K562 (cell line): ENCODE measurements around the gene ZNF622. TPM values are rescaled to one million over a fixed set of nuclear protein-coding genes. Genes with fewer than 3 reads are reported as not detected.

Experiments used
- ATAC-seq: fragments of 200-7000 bp; cut with Tn5 transposase; 3 replicates; pipeline ENCODE4 v1.9.1; 2020; ENCODE audit warnings: moderate library complexity
- BruUV-seq: library from RNA; stranded (reverse); fragments of 400-500 nt; replicated peaks from 2 replicates; lab custom pipeline; 2021; lab: Mats Ljungman, UMichigan
- CTCF ChIA-PET: fragments of 300-600 bp; formaldehyde crosslinking; extraction: SDS; loops from one replicate; lab custom pipeline; 2021; ENCODE audit warnings: low intra/inter-chr PET ratio; lab: Yijun Ruan, JAX
- POLR2A ChIA-PET: fragments of 300-600, 350-650 bp; sonication (Branson Sonifier 250); formaldehyde crosslinking; extraction: SDS; loops from one replicate; lab custom pipeline; 2021; ENCODE audit warnings: antibody characterized with exemption, inconsistent platforms; lab: Yijun Ruan, JAX
- DNase-seq, 4 experiments: peaks; one replicate each; pipeline versions ENCODE4 v3.0.0 to v3.0.0-alpha.2; 2011 to 2018; ENCODE audit warnings: low spot score in 3 of 4, mixed read lengths in 3 of 4; ENCODE audit errors: extremely low read depth in 1 of 4
- FAIRE-seq: peaks from 2 replicates; lab custom pipeline; 2011; peaks lifted over from hg19 to GRCh38; lab: Jason Lieb, UNC
- H2AFZ ChIP-seq: 2 replicates; pipeline ENCODE4 v1.6.0; 2011; ENCODE audit warnings: low read depth, low read length, control low read depth, inconsistent platforms
- H3K27ac ChIP-seq: fragments of 200-600 bp; 3 replicates; pipeline ENCODE4 v1.8.0; 2011; ENCODE audit warnings: low read depth, mild to moderate bottlenecking, control low read depth, inconsistent platforms, low read length, moderate library complexity, mixed read lengths; ENCODE audit errors: extremely low read depth
- H3K27me3 ChIP-seq, 2 experiments: fragments of 300-600 bp in 1 of 2; 2 replicates in 1 of 2; 3 replicates in 1 of 2; pipeline versions ENCODE4 v1.6.0 to v1.8.0; 2011; ENCODE audit warnings: inconsistent platforms in 2 of 2, low read length in 2 of 2, mild to moderate bottlenecking in 1 of 2, mixed read lengths in 1 of 2, moderate library complexity in 1 of 2; ENCODE audit not compliant: control insufficient read depth in 2 of 2, insufficient read depth in 2 of 2
- H3K36me3 ChIP-seq: fragments of 300-600 bp; 3 replicates; pipeline ENCODE4 v1.8.0; 2011; ENCODE audit warnings: mild to moderate bottlenecking, low read length, inconsistent platforms; ENCODE audit not compliant: control insufficient read depth, insufficient read depth
- H3K4me1 ChIP-seq, 2 experiments: fragments of 200-600 bp in 1 of 2; replicated peaks in 1 of 2; 2 replicates in 1 of 2; 3 replicates in 1 of 2; pipeline versions ENCODE4 v1.5.1 to v1.8.0; 2011; ENCODE audit warnings: inconsistent platforms in 2 of 2, low read length in 2 of 2, mild to moderate bottlenecking in 1 of 2, mixed read lengths in 1 of 2, moderate library complexity in 1 of 2; ENCODE audit not compliant: control insufficient read depth in 2 of 2, insufficient read depth in 2 of 2
- H3K4me2 ChIP-seq: 2 replicates; pipeline ENCODE4 v1.6.1; 2011; ENCODE audit warnings: low read length, control low read depth, inconsistent platforms, mixed read lengths; ENCODE audit not compliant: insufficient read depth
- H3K4me3 ChIP-seq: fragments of 200-600 bp; sonication (generic), shearing (Covaris generic); 2 replicates; pipeline ENCODE4 v1.5.1; 2016; ENCODE audit warnings: control low read depth, inconsistent platforms
- H3K79me2 ChIP-seq: fragments of 200-600 bp; 3 replicates; pipeline ENCODE4 v1.8.0; 2011; ENCODE audit warnings: low read length, inconsistent platforms; ENCODE audit not compliant: control insufficient read depth, insufficient read depth
- H3K9ac ChIP-seq, 2 experiments: 2 replicates each; pipeline versions ENCODE4 v1.6.0 to v1.6.1; 2011; ENCODE audit warnings: low read depth in 2 of 2, low read length in 2 of 2, control low read depth in 1 of 2, inconsistent platforms in 1 of 2, mild to moderate bottlenecking in 1 of 2, mixed read lengths in 1 of 2; ENCODE audit not compliant: insufficient read depth in 1 of 2
- H3K9me1 ChIP-seq: one replicate; pipeline ENCODE4 v1.6.0; 2011; ENCODE audit warnings: inconsistent platforms, mild to moderate bottlenecking, low read length, moderate library complexity; ENCODE audit not compliant: control insufficient read depth, insufficient read depth
- H3K9me3 ChIP-seq: replicated peaks from 2 replicates; pipeline ENCODE4 v1.5.1; 2011; ENCODE audit warnings: low read depth, low read length, inconsistent platforms; ENCODE audit not compliant: control insufficient read depth, insufficient read depth
- H4K20me1 ChIP-seq: replicated peaks from 2 replicates; pipeline ENCODE4 v1.6.1; 2011; ENCODE audit warnings: low read length, inconsistent platforms, mixed read lengths; ENCODE audit not compliant: control insufficient read depth, insufficient read depth
- BHLHE40 ChIP-seq: IDR thresholded peaks from 2 replicates; pipeline ENCODE4 v1.6.1; 2011; ENCODE audit warnings: low read length, improper control_type of control experiment
- C11orf30 ChIP-seq: fragments of 450-650 bp; IDR thresholded peaks from 2 replicates; pipeline ENCODE4 v1.6.1; 2016; ENCODE audit warnings: low read depth, mild to moderate bottlenecking
- CHCHD3 ChIP-seq: fragments of 250-450 bp; sonication (Bioruptor Pico); IDR thresholded peaks from 2 replicates; pipeline ENCODE4 v2.1.2; 2022; ENCODE audit warnings: mild to moderate bottlenecking
- FOXJ2 ChIP-seq: fragments of 200-800 bp; sonication (Bioruptor generic); IDR thresholded peaks from 2 replicates; pipeline ENCODE4 v1.6.1; 2016; ENCODE audit warnings: missing genetic modification characterization, missing compliant biosample characterization
- HDAC6 ChIP-seq: IDR thresholded peaks from 2 replicates; pipeline ENCODE4 v1.6.1; 2012; ENCODE audit warnings: low read depth, mild to moderate bottlenecking, control low read depth, inconsistent platforms, low read length, moderate library complexity
- SMAD4 ChIP-seq: fragments of 250-450 bp; sonication (Bioruptor Pico); conservative IDR thresholded peaks from 2 replicates; pipeline ENCODE4 v1.8.0; 2021; ENCODE audit warnings: inconsistent platforms, mild to moderate bottlenecking, moderate library complexity
- SRSF9 ChIP-seq: fragments of 200-400 bp; formaldehyde crosslinking; IDR thresholded peaks from 2 replicates; pipeline ENCODE4 v1.6.1; 2017; ENCODE audit warnings: low read depth, low read length, borderline replicate concordance
- ZNF311 ChIP-seq: fragments of 250-450 bp; sonication (Bioruptor Pico); IDR thresholded peaks from 2 replicates; pipeline ENCODE4 v1.4.0; 2020; ENCODE audit warnings: mild to moderate bottlenecking, moderate library complexity
- WGBS: fragments of 100-300 bp; shearing (Covaris generic); methylation state at CpG from one replicate; pipeline ENCODE4 v1.1.6; 2016; ENCODE audit warnings: low coverage, mixed read lengths; ENCODE audit not compliant: insufficient coverage; ENCODE audit errors: missing lambda C conversion rate; 5-methylcytosine and 5-hydroxymethylcytosine counted together
- in situ Hi-C: fragments of 300-500 bp; cut with MboI; formaldehyde crosslinking; loops from 4 replicates; pipeline ENCODE4 v1.15.0; 2018; ENCODE audit warnings: inconsistent platforms, mixed read lengths
- intact Hi-C: fragments of 100-400 bp; cut with micrococcal nuclease; formaldehyde crosslinking; loops from 2 replicates; pipeline ENCODE4 v1.14.2; 2022
- polyA plus RNA-seq, 8 experiments: library from polyadenylated mRNA; depleted of rRNA in 4 of 8; stranded (reverse) in 5 of 8; unstranded in 3 of 8; fragments of >200 nt; fragmentation: Nextera tagmentation in 2 of 8; fragmentation: Illumina TruSeq in 1 of 8; extraction: Ambion mirVana in 2 of 8; extraction: Trizol in 1 of 8; gene quantifications; 2 replicates each; pipeline versions ENCODE4 v1.2.1 to v1.2.3, GENCODE V29; 2011 to 2014; ENCODE audit warnings: inconsistent platforms in 1 of 8, missing spikeins in 1 of 8
- total RNA-seq, 7 experiments: library from RNA; depleted of rRNA in 6 of 7; stranded (reverse); fragments of >200 nt in 6 of 7; fragmentation: Illumina TruSeq in 2 of 7; extraction: Trizol in 2 of 7; gene quantifications; 2 replicates each; pipeline versions ENCODE4 v1.2.1 to v1.2.3, GENCODE V29; 2011 to 2021; ENCODE audit warnings: low replicate concordance in 1 of 7

ZNF622 gene
- total and polyA plus RNA-seq, 9 of the 15 experiments (the other 6 are each of a cell fraction or from before 2014, with no cell fraction given), result 9.6 to 51.5 (median 32.3) TPM

GRCh38 chr5:16492398-16493140 lies 27.0 kb upstream of the ZNF622 start:
- 2% methylated on average over 10 of the region's 10 CpGs for WGBS
- intact Hi-C loops, result no loop called here
- FAIRE-seq (no peak), ATAC-seq (no peak), DNase-seq (no peak)
- H4K20me1 ChIP-seq, result no peaks in the 10 kb centered on the region
- no peak overlapping the region for H2AFZ ChIP-seq
- no peaks in the 10 kb centered on the region for H3K79me2 ChIP-seq
- no peaks in the 10 kb centered on the region for H3K36me3 ChIP-seq
- H3K27ac ChIP-seq, result no peak overlapping the region
- H3K9ac ChIP-seq, result no peak overlapping the region
- H3K9me1 ChIP-seq, result no peaks in the 10 kb centered on the region
- ChIA-PET POLR2A (interaction anchor here (0.7 kb wide), 1 partner anchor 195 kb away, joined by 3 read pairs; no protein-coding TSS in a partner anchor), CTCF (interaction anchor here (1.0 kb wide), 1 partner anchor 58 kb away, joined by 5 read pairs; no protein-coding TSS in a partner anchor)
- BruUV-seq, result no TSS peak
- H3K9me3 ChIP-seq, result no peaks in the 10 kb centered on the region
- TF ChIP-seq FOXJ2 (tag), result 0 out of 2 replicates have a peak, but pooled peaks have one; percentile 21
- no peak for TF ChIP-seq SRSF9
- no peak for TF ChIP-seq C11orf30
- no peak for TF ChIP-seq SMAD4
- no peak for TF ChIP-seq HDAC6
- TF ChIP-seq CHCHD3 (CRISPR knock-in tag), result no peak
- TF ChIP-seq ZNF311, result no peak
- TF ChIP-seq BHLHE40, result no peak
- peaks cover 7 to 15% of the 10 kb centered on the region in 2 experiments; a peak in 4 of 5 replicates for H3K27me3 ChIP-seq
- in situ Hi-C loops, result no loop called here
- no peak overlapping the region for H3K4me2 ChIP-seq
- H3K4me3 ChIP-seq, result no peak overlapping the region
- no peaks in the 10 kb centered on the region for H3K4me1 ChIP-seq
